K562 (cell line): ENCODE data around the gene KIAA0513.

Experiments
- CBFB ChIP-seq: sonication (generic); formaldehyde crosslinking; IDR thresholded peaks from 2 replicates; pipeline ENCODE4 v1.4.0; 2020; ENCODE audit warnings: mild to moderate bottlenecking, missing genetic modification reagents
- ETS2 ChIP-seq: IDR thresholded peaks from 2 replicates; pipeline ENCODE4 v1.6.1; 2016; ENCODE audit warnings: borderline replicate concordance, missing genetic modification characterization, mild to moderate bottlenecking, moderate library complexity, missing compliant biosample characterization; ENCODE audit not compliant: poor library complexity, severe bottlenecking
- HIVEP1 ChIP-seq: fragments of 250-450 bp; sonication (Bioruptor Pico); IDR thresholded peaks from 2 replicates; pipeline ENCODE4 v1.4.0; 2020; ENCODE audit warnings: mild to moderate bottlenecking
- HMGXB4 ChIP-seq: sonication (generic); formaldehyde crosslinking; IDR thresholded peaks from 2 replicates; pipeline ENCODE4 v1.8.1; 2023; ENCODE audit warnings: mild to moderate bottlenecking, missing genetic modification reagents
- JUND ChIP-seq, 2 experiments: IDR thresholded peaks; 2 replicates in 1 of 2; 3 replicates in 1 of 2; pipeline ENCODE4 v1.6.1; 2011; ENCODE audit warnings: borderline replicate concordance in 2 of 2, low read depth in 2 of 2, low read length in 2 of 2, improper control_type of control experiment in 1 of 2, missing biosample characterization in 1 of 2, missing genetic modification characterization in 1 of 2, missing genetic modification reagents in 1 of 2
- MAFG ChIP-seq: fragments of 450-650 bp; conservative IDR thresholded peaks from 2 replicates; pipeline ENCODE4 v1.6.1; 2016; ENCODE audit warnings: missing genetic modification characterization, missing compliant biosample characterization
- MAFK ChIP-seq: IDR thresholded peaks from 2 replicates; pipeline ENCODE4 v1.6.1; 2011; ENCODE audit warnings: low read length, improper control_type of control experiment
- POLR2AphosphoS2 ChIP-seq: IDR thresholded peaks from 2 replicates; pipeline ENCODE4 v1.6.1; 2012; ENCODE audit warnings: low read length, improper control_type of control experiment
- POLR2AphosphoS5 ChIP-seq: IDR thresholded peaks from 2 replicates; pipeline ENCODE4 v1.6.1; 2011; ENCODE audit warnings: mild to moderate bottlenecking, low read depth, low read length, moderate library complexity; ENCODE audit not compliant: control insufficient read depth, insufficient read depth
- TCFL5 ChIP-seq: fragments of 250-450 bp; sonication (Bioruptor Pico); conservative IDR thresholded peaks from 2 replicates; pipeline ENCODE4 v1.6.1; 2021; ENCODE audit warnings: mild to moderate bottlenecking, moderate library complexity, matching md5 sums
- TGIF2 ChIP-seq: sonication (generic); formaldehyde crosslinking; IDR thresholded peaks from 2 replicates; pipeline ENCODE4 v1.8.1; 2022; ENCODE audit warnings: mild to moderate bottlenecking, missing genetic modification reagents, moderate library complexity
- ZNF785 ChIP-seq: fragments of 250-450 bp; sonication (Bioruptor Pico); IDR thresholded peaks from 2 replicates; pipeline ENCODE4 v1.4.0; 2020; ENCODE audit warnings: mild to moderate bottlenecking
- TF ChIP-seq, protein P1 (sequence below), 3 experiments: IDR thresholded peaks in 2 of 3; conservative IDR thresholded peaks in 1 of 3; 2 replicates each; pipeline ENCODE4 v1.5.1; 2011 to 2012; ENCODE audit warnings: low read length in 3 of 3, mild to moderate bottlenecking in 3 of 3, control low read depth in 2 of 3, improper control_type of control experiment in 1 of 3, inconsistent platforms in 1 of 3, low read depth in 1 of 3, mixed read lengths in 1 of 3, moderate library complexity in 1 of 3; ENCODE audit not compliant: insufficient read depth in 2 of 3

GRCh38 chr16:85010446-85010930 lies 17.1 kb upstream of the KIAA0513 start:
- TF ChIP-seq HMGXB4 (CRISPR knock-in tag) (no peak), TCFL5 (CRISPR knock-in tag) (no peak), HIVEP1 (CRISPR knock-in tag) (no peak), ZNF785 (CRISPR knock-in tag) (no peak), MAFK (no peak), MAFG (tag) (no peak), JUND (IDR thresholded peaks at IDR 0.05; ENCODE audit: borderline replicate concordance, low read depth, low read length) (no peak), JUND (tag; IDR thresholded peaks at IDR 0.05; ENCODE audit: borderline replicate concordance, low read depth, low read length) (no peak), POLR2AphosphoS5 (no peak), TGIF2 (CRISPR knock-in tag) (no peak), CBFB (CRISPR knock-in tag) (no peak), ETS2 (tag) (no peak), POLR2AphosphoS2 (no peak)
- TF ChIP-seq, protein P1, sequence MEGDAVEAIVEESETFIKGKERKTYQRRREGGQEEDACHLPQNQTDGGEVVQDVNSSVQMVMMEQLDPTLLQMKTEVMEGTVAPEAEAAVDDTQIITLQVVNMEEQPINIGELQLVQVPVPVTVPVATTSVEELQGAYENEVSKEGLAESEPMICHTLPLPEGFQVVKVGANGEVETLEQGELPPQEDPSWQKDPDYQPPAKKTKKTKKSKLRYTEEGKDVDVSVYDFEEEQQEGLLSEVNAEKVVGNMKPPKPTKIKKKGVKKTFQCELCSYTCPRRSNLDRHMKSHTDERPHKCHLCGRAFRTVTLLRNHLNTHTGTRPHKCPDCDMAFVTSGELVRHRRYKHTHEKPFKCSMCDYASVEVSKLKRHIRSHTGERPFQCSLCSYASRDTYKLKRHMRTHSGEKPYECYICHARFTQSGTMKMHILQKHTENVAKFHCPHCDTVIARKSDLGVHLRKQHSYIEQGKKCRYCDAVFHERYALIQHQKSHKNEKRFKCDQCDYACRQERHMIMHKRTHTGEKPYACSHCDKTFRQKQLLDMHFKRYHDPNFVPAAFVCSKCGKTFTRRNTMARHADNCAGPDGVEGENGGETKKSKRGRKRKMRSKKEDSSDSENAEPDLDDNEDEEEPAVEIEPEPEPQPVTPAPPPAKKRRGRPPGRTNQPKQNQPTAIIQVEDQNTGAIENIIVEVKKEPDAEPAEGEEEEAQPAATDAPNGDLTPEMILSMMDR (IDR thresholded peaks at IDR 0.05 in 2 of 3, conservative IDR thresholded peaks at IDR 0.05 in 1 of 3; ENCODE audit: insufficient read depth in 2 of 3, low read depth in 1 of 3, low read length in 3 of 3) = no peak
